Mucosa of descending colon (tissue), 3 donors: Measurements from ENCODE around the gene ZMIZ1. TPM values are rescaled to one million over a fixed set of nuclear protein-coding genes. Genes with fewer than 3 reads are reported as not detected.

Experiments used
- ATAC-seq: fragments of 200-7000 bp; cut with Tn5 transposase; one replicate; pipeline ENCODE4 v1.9.1; 2020; ENCODE audit warnings: mild to moderate bottlenecking, moderate library complexity
- DNase-seq, 3 donors: peaks; one replicate each; pipeline ENCODE4 v3.0.0-alpha.2; 2020
- H3K36me3 ChIP-seq: fragments of 200-600 bp; one replicate; pipeline ENCODE4 v1.8.0; 2021; ENCODE audit warnings: low read depth, mild to moderate bottlenecking
- H3K4me1 ChIP-seq: fragments of 200-600 bp; one replicate; pipeline ENCODE4 v1.8.0; 2021; ENCODE audit warnings: low read depth, mild to moderate bottlenecking
- H3K4me3 ChIP-seq: fragments of 200-600 bp; one replicate; pipeline ENCODE4 v1.8.0; 2021; ENCODE audit warnings: mild to moderate bottlenecking
- H3K9me3 ChIP-seq: fragments of 200-600 bp; one replicate; pipeline ENCODE4 v1.8.0; 2021; ENCODE audit warnings: mild to moderate bottlenecking
- intact Hi-C, 2 donors: fragments of 100-400 bp; cut with DNase I in 1 of 2; cut with micrococcal nuclease in 1 of 2; formaldehyde crosslinking; loops; one replicate each; pipeline versions ENCODE4 v1.11.0 to v1.11.1; 2022; cut with DNase I, micrococcal nuclease
- total RNA-seq, 3 donors: library from RNA; stranded (reverse); fragmentation: NEBNext Ultra II Directional in 2 of 3; extraction: Animal tissue kit (Norgen Biotek cat#: 25700) in 2 of 3; gene quantifications; one replicate each; pipeline versions ENCODE4 v1.2.1 to v1.2.4, GENCODE V29; 2021 to 2023
- TF ChIP-seq, protein P1 (sequence below): fragments of 200-600 bp; IDR thresholded peaks from one replicate; pipeline ENCODE4 v1.8.0; 2022; ENCODE audit warnings: antibody characterized with exemption, mild to moderate bottlenecking
- donor health status: DM: no; HTN: no; CAD: no; lungs with moderate emphysema.
- donor health status: DM: no; HTN: no; CAD: no.
- donor health status: DM: no; HTN: yes; CAD: no.

The ZMIZ1 gene
- total RNA-seq, 3 donors from 2014 or later = 61.4 to 103 (median 89.1) TPM

DNA sequence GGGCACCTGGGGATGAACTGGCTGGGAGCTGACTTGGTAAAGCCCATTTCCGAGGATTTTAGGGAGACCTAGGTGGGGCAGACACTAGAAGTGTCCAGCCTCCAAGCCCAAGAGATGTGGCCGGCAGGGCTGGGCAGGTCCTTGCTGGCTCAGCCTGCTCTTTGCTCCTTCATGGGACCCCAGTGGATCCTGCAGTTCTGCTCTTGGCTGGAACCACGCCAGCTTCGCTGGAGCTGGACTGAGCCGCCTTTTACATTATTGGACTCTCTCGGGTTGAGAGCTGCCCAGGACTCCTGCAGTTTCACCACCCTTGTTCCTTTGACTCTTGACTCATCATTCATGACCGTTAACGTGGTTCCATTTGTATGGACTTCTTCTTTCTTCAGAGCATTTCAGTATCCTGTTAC lies 284.2 kb downstream of the ZMIZ1 start:
- Histone ChIP-seq H3K36me3 (peaks cover 19% of the 10 kb centered on the region), H3K9me3 (no peaks in the 10 kb centered on the region), H3K4me1 (peaks cover 13% of the 10 kb centered on the region), H3K4me3 (no peak overlapping the region)
- ATAC-seq = no peak
- TF ChIP-seq, protein P1, sequence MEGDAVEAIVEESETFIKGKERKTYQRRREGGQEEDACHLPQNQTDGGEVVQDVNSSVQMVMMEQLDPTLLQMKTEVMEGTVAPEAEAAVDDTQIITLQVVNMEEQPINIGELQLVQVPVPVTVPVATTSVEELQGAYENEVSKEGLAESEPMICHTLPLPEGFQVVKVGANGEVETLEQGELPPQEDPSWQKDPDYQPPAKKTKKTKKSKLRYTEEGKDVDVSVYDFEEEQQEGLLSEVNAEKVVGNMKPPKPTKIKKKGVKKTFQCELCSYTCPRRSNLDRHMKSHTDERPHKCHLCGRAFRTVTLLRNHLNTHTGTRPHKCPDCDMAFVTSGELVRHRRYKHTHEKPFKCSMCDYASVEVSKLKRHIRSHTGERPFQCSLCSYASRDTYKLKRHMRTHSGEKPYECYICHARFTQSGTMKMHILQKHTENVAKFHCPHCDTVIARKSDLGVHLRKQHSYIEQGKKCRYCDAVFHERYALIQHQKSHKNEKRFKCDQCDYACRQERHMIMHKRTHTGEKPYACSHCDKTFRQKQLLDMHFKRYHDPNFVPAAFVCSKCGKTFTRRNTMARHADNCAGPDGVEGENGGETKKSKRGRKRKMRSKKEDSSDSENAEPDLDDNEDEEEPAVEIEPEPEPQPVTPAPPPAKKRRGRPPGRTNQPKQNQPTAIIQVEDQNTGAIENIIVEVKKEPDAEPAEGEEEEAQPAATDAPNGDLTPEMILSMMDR = no peak
- no peak for DNase-seq
- intact Hi-C loops = no loop called here

DNA sequence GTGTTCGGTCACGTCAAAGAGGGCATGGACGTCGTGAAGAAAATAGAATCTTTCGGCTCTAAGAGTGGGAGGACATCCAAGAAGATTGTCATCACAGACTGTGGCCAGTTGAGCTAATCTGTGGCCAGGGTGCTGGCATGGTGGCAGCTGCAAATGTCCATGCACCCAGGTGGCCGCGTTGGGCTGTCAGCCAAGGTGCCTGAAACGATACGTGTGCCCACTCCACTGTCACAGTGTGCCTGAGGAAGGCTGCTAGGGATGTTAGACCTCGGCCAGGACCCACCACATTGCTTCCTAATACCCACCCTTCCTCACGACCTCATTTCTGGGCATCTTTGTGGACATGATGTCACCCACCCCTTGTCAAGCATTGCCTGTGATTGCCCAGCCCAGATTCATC lies 285.0 kb downstream of the ZMIZ1 start:
- Histone ChIP-seq H3K4me3 (no peak overlapping the region), H3K9me3 (no peaks in the 10 kb centered on the region), H3K4me1 (peaks cover 7% of the 10 kb centered on the region), H3K36me3 (peaks cover 19% of the 10 kb centered on the region)
- DNase-seq (no peak), ATAC-seq (no peak)
- TF ChIP-seq, protein P1 = no peak
- intact Hi-C loops = no loop called here

DNA sequence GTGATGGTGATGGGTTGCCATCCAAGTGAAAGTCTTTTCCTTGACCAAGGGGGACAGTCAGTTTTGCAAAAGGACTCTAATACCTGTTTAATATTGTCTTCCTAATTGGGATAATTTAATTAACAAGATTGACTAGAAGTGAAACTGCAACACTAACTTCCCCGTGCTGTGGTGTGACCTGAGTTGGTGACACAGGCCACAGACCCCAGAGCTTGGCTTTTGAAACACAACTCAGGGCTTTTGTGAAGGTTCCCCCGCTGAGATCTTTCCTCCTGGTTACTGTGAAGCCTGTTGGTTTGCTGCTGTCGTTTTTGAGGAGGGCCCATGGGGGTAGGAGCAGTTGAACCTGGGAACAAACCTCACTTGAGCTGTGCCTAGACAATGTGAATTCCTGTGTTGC lies 285.4 kb downstream of the ZMIZ1 start:
- Histone ChIP-seq H3K4me3 (no peak overlapping the region), H3K9me3 (no peaks in the 10 kb centered on the region), H3K4me1 (peaks cover 6% of the 10 kb centered on the region), H3K36me3 (peaks cover 19% of the 10 kb centered on the region)
- DNase-seq (no peak), ATAC-seq (no peak)
- TF ChIP-seq, protein P1 = no peak
- intact Hi-C loops = no loop called here

DNA sequence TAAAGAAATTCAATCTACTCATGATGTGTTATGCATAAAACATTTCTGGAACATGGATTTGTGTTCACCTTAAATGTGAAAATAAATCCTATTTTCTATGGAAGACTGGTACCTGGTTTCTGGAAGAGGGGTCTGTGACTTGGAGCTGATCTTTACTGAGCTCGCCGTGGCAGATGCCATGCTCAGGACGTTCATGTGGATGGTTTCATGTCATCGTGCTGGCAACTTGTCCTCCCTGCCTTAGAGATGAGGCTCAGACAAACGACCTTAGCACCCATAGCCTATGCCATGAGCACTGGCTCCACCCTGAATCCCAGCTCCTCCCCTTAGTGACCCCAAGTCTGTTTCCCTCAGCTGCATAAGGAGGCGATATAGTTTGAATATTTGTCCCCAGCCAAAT lies 285.8 kb downstream of the ZMIZ1 start:
- Histone ChIP-seq H3K4me1 (peaks cover 5% of the 10 kb centered on the region), H3K9me3 (no peaks in the 10 kb centered on the region), H3K4me3 (no peak overlapping the region), H3K36me3 (peaks cover 19% of the 10 kb centered on the region)
- DNase-seq (no peak), ATAC-seq (no peak)
- intact Hi-C loops = no loop called here
- TF ChIP-seq, protein P1 = no peak

DNA sequence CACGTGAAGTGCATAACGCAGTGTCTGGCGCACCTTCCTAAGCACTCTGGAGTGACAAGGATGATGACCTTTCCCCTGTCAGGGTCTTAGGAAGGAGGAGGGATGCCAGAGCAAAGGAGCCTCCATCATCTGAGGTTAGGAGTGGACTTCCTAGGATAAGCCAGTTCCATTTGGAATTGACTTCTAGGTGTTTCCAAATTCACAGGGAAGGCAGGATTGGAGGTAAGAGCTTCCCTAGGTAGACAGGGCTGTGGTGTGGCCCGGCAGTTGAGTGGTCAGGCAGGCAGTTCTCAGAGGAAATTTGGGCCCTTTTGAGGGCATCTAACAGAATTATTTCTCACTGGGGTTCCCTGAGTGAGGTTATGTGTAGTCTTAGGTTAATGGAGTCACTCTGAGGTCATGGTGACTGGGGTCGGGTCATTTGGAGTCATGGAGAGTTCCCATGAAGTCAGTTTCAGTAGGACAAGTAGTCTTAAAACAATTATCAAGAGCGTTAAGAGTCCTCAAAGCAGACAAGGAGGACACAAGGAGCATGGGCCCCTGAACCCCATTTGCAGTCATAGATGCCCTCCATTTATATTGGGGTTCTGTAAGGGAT lies 286.8 kb downstream of the ZMIZ1 start:
- intact Hi-C loops = no loop called here
- ATAC-seq = no peak
- peaks cover 19% of the 10 kb centered on the region for H3K36me3 ChIP-seq

More for the DNA sequence above, 286.8 kb downstream of the ZMIZ1 start:
- H3K4me1 ChIP-seq = peaks cover 5% of the 10 kb centered on the region
- TF ChIP-seq, protein P1 = no peak
- H3K4me3 ChIP-seq = no peak overlapping the region
- H3K9me3 ChIP-seq = no peaks in the 10 kb centered on the region
- no peak for DNase-seq
